IMR-90 (cell line): Measurements from ENCODE around the gene NEK6. TPM values are rescaled to one million over a fixed set of nuclear protein-coding genes. Genes with fewer than 3 reads are reported as not detected.

Source experiments
- ATAC-seq: fragments of 200-7000 bp; cut with Tn5 transposase; 2 replicates; pipeline ENCODE4 v1.9.1; 2020; ENCODE audit warnings: low read depth, mild to moderate bottlenecking, moderate library complexity
- BruUV-seq: library from RNA; stranded (reverse); fragments of 400-500 nt; replicated peaks from 2 replicates; lab custom pipeline; 2021; lab: Mats Ljungman, UMichigan
- CTCF ChIA-PET: fragments of 300-600 bp; formaldehyde crosslinking; extraction: SDS; loops from one replicate; lab custom pipeline; 2021; ENCODE audit warnings: antibody characterized with exemption; lab: Yijun Ruan, JAX
- POLR2A ChIA-PET: fragments of 300-600 bp; sonication (Branson Sonifier 250); formaldehyde crosslinking; loops from one replicate; lab custom pipeline; 2022; ENCODE audit warnings: antibody characterized with exemption; ENCODE audit not compliant: unreplicated experiment; lab: Charles Lee
- DNase-seq: peaks from one replicate; pipeline ENCODE4 v3.0.0; 2013
- H2AFZ ChIP-seq: replicated peaks from 2 replicates; pipeline ENCODE3; 2013; ENCODE audit warnings: low read length, mild to moderate bottlenecking; ENCODE audit not compliant: poor library complexity
- H2AK5ac ChIP-seq: 2 replicates; pipeline ENCODE4 v1.6.1; 2013; ENCODE audit warnings: low read depth, low read length, inconsistent platforms
- H2AK9ac ChIP-seq: replicated peaks from 2 replicates; pipeline ENCODE3; 2013; ENCODE audit warnings: mild to moderate bottlenecking, low read depth, low read length, moderate library complexity; ENCODE audit not compliant: poor library complexity
- H2BK120ac ChIP-seq: 2 replicates; pipeline ENCODE4 v1.6.1; 2013; ENCODE audit warnings: low read depth, low read length, inconsistent platforms
- H2BK15ac ChIP-seq: 3 replicates; pipeline ENCODE4 v1.6.1; 2013; ENCODE audit warnings: low read depth, low read length, inconsistent platforms
- H2BK20ac ChIP-seq: 2 replicates; pipeline ENCODE4 v1.6.1; 2013; ENCODE audit warnings: low read depth, mild to moderate bottlenecking, inconsistent platforms, low read length, moderate library complexity
- H2BK5ac ChIP-seq: 2 replicates; pipeline ENCODE4 v1.6.1; 2013; ENCODE audit warnings: mild to moderate bottlenecking, low read depth, low read length, inconsistent platforms; ENCODE audit not compliant: poor library complexity, severe bottlenecking
- H3K14ac ChIP-seq: replicated peaks from 2 replicates; pipeline ENCODE4 v1.6.1; 2013; ENCODE audit warnings: low read depth, low read length, inconsistent platforms
- H3K18ac ChIP-seq: 2 replicates; pipeline ENCODE4 v1.6.1; 2013; ENCODE audit warnings: low read depth, low read length, control low read depth
- H3K23ac ChIP-seq: 2 replicates; pipeline ENCODE4 v1.6.1; 2013; ENCODE audit warnings: low read depth, low read length, inconsistent platforms
- H3K27ac ChIP-seq: 2 replicates; pipeline ENCODE4 v1.5.1; 2013; ENCODE audit warnings: mild to moderate bottlenecking, control low read depth, low read length; ENCODE audit not compliant: insufficient read depth
- H3K27me3 ChIP-seq: 2 replicates; pipeline ENCODE4 v1.6.1; 2013; ENCODE audit warnings: low read length; ENCODE audit not compliant: control insufficient read depth, insufficient read depth
- H3K36me3 ChIP-seq: 2 replicates; pipeline ENCODE4 v1.6.1; 2013; ENCODE audit warnings: low read length, mixed read lengths; ENCODE audit not compliant: control insufficient read depth, insufficient read depth
- H3K4ac ChIP-seq: 2 replicates; pipeline ENCODE4 v1.6.1; 2013; ENCODE audit warnings: low read depth, low read length, inconsistent platforms
- H3K4me1 ChIP-seq: 2 replicates; pipeline ENCODE4 v1.6.1; 2013; ENCODE audit warnings: low read length, mixed read lengths; ENCODE audit not compliant: control insufficient read depth, insufficient read depth
- H3K4me2 ChIP-seq: 2 replicates; pipeline ENCODE4 v1.6.1; 2013; ENCODE audit warnings: low read depth, mild to moderate bottlenecking, control low read depth, low read length, moderate library complexity
- H3K4me3 ChIP-seq: 2 replicates; pipeline ENCODE4 v1.5.1; 2013; ENCODE audit warnings: low read depth, mild to moderate bottlenecking, control low read depth, low read length, moderate library complexity; ENCODE audit not compliant: insufficient read depth
- H3K56ac ChIP-seq: 2 replicates; pipeline ENCODE4 v1.6.1; 2013; ENCODE audit warnings: low read length, inconsistent platforms; ENCODE audit not compliant: insufficient read depth; ENCODE audit errors: extremely low read depth
- H3K79me1 ChIP-seq, 2 experiments: 2 replicates each; pipeline ENCODE4 v1.6.1; 2013; ENCODE audit warnings: low read length in 2 of 2, inconsistent platforms in 1 of 2, low read depth in 1 of 2
- H3K9ac ChIP-seq: 2 replicates; pipeline ENCODE4 v1.6.1; 2013; ENCODE audit warnings: low read depth, low read length, control low read depth
- H3K9me1 ChIP-seq: 2 replicates; pipeline ENCODE4 v1.6.1; 2013; ENCODE audit warnings: low read length, inconsistent platforms; ENCODE audit not compliant: insufficient read depth
- H3K9me3 ChIP-seq: 2 replicates; pipeline ENCODE4 v1.6.1; 2013; ENCODE audit warnings: low read length; ENCODE audit not compliant: control insufficient read depth, insufficient read depth
- H4K20me1 ChIP-seq: 2 replicates; pipeline ENCODE4 v1.6.1; 2013; ENCODE audit warnings: low read length, inconsistent platforms; ENCODE audit not compliant: insufficient read depth
- H4K5ac ChIP-seq: 2 replicates; pipeline ENCODE4 v1.6.1; 2013; ENCODE audit warnings: mild to moderate bottlenecking, low read depth, low read length, control low read depth
- H4K8ac ChIP-seq, 2 experiments: 2 replicates each; pipeline ENCODE4 v1.6.1; 2013; ENCODE audit warnings: low read depth in 2 of 2, low read length in 2 of 2, control low read depth in 1 of 2, inconsistent platforms in 1 of 2
- H4K91ac ChIP-seq: 2 replicates; pipeline ENCODE4 v1.6.1; 2013; ENCODE audit warnings: low read depth, low read length, inconsistent platforms; ENCODE audit not compliant: insufficient read depth
- BHLHE40 ChIP-seq: fragments of 150-350 bp; IDR thresholded peaks from 2 replicates; pipeline ENCODE4 v1.6.1; 2016; ENCODE audit warnings: mild to moderate bottlenecking, low read depth, low read length
- CEBPB ChIP-seq: IDR thresholded peaks from 2 replicates; pipeline ENCODE4 v1.6.1; 2012; ENCODE audit warnings: low read depth, low read length, improper control_type of control experiment
- CHD1 ChIP-seq: IDR thresholded peaks from 2 replicates; pipeline ENCODE4 v1.6.1; 2012; ENCODE audit warnings: low read depth, low read length, improper control_type of control experiment
- CTCF ChIP-seq: conservative IDR thresholded peaks from 2 replicates; pipeline ENCODE4 v1.5.1; 2012; ENCODE audit warnings: mild to moderate bottlenecking, low read depth, low read length, improper control_type of control experiment
- ELK1 ChIP-seq: fragments of 150-350 bp; IDR thresholded peaks from 2 replicates; pipeline ENCODE4 v1.6.1; 2016; ENCODE audit warnings: low read depth, mild to moderate bottlenecking, low read length, moderate library complexity, borderline replicate concordance
- FOS ChIP-seq: fragments of 150-350 bp; IDR thresholded peaks from 2 replicates; pipeline ENCODE4 v1.6.1; 2016; ENCODE audit warnings: low read depth, low read length
- MAFK ChIP-seq: IDR thresholded peaks from 2 replicates; pipeline ENCODE4 v1.6.1; 2012; ENCODE audit warnings: low read depth, low read length, improper control_type of control experiment
- MAZ ChIP-seq: IDR thresholded peaks from 2 replicates; pipeline ENCODE4 v1.6.1; 2012; ENCODE audit warnings: low read depth, mild to moderate bottlenecking, low read length, improper control_type of control experiment, moderate library complexity, borderline replicate concordance
- MXI1 ChIP-seq: IDR thresholded peaks from 2 replicates; pipeline ENCODE4 v1.6.1; 2012; ENCODE audit warnings: low read depth, mild to moderate bottlenecking, low read length, moderate library complexity, borderline replicate concordance
- NFE2L2 ChIP-seq: fragments of 150-350 bp; IDR thresholded peaks from 2 replicates; pipeline ENCODE4 v1.6.1; 2016; ENCODE audit warnings: low read depth, mild to moderate bottlenecking, low read length
- POLR2A ChIP-seq: IDR thresholded peaks from 2 replicates; pipeline ENCODE4 v1.6.1; 2012; ENCODE audit warnings: mild to moderate bottlenecking, low read depth, low read length
- RAD21 ChIP-seq: IDR thresholded peaks from 2 replicates; pipeline ENCODE4 v1.6.1; 2012; ENCODE audit warnings: low read length, improper control_type of control experiment
- RCOR1 ChIP-seq: IDR thresholded peaks from 2 replicates; pipeline ENCODE4 v1.6.1; 2012; ENCODE audit warnings: mild to moderate bottlenecking, low read length, improper control_type of control experiment; ENCODE audit not compliant: insufficient replicate concordance
- RFX5 ChIP-seq: IDR thresholded peaks from 2 replicates; pipeline ENCODE4 v1.8.0; 2012; ENCODE audit warnings: low read depth, mild to moderate bottlenecking, low read length, moderate library complexity
- SMC3 ChIP-seq: fragments of 150-350 bp; IDR thresholded peaks from 2 replicates; pipeline ENCODE4 v1.6.1; 2016; ENCODE audit warnings: low read depth, mild to moderate bottlenecking, antibody characterized with exemption, low read length, moderate library complexity
- USF2 ChIP-seq: fragments of 150-350 bp; IDR thresholded peaks from 2 replicates; pipeline ENCODE4 v1.6.1; 2017; ENCODE audit warnings: mild to moderate bottlenecking, antibody characterized with exemption, low read length, low read depth
- WGBS, 2 experiments: methylation state at CpG; one replicate each; pipeline versions ENCODE4 v1.1.5 to v1.1.7; 2013; ENCODE audit warnings: missing lambda C conversion rate in 2 of 2; ENCODE audit not compliant: insufficient read length in 1 of 2; ENCODE audit errors: extremely low coverage in 2 of 2; 5-methylcytosine and 5-hydroxymethylcytosine counted together
- dilution Hi-C: fragments of 300-500 bp; cut with HindIII; formaldehyde crosslinking; loops from one replicate; pipeline ENCODE4 v1.14.3; 2018; ENCODE audit warnings: low sequenced_read_pairs; ENCODE audit not compliant: unreplicated experiment
- in situ Hi-C: fragments of 300-500 bp; cut with MboI; formaldehyde crosslinking; loops from 3 replicates; pipeline ENCODE4 v1.14.3; 2019; ENCODE audit warnings: low sequenced_read_pairs, inconsistent platforms, mixed read lengths
- intact Hi-C: fragments of 100-400 bp; cut with micrococcal nuclease; formaldehyde crosslinking; loops from 2 replicates; pipeline ENCODE4 v1.10.0; 2022
- polyA plus RNA-seq, 3 experiments: library from polyadenylated mRNA; depleted of rRNA; stranded (reverse); fragments of >200 nt; gene quantifications; 2 replicates each; pipeline ENCODE4 v1.2.3, GENCODE V29; 2012; ENCODE audit warnings: low replicate concordance in 1 of 3
- total RNA-seq: library from RNA; depleted of rRNA; stranded (reverse); fragments of >200 nt; gene quantifications from 2 replicates; pipeline ENCODE4 v1.2.3, GENCODE V29; 2012

The NEK6 gene
- total and polyA plus RNA-seq, 2 of the 4 experiments (the other 2 are of a cell fraction) = 79.9 to 112 TPM

GRCh38 chr9:124337562-124337961, 79.8 kb downstream of the NEK6 start:
- DNase-seq (no peak), ATAC-seq (no peak)
- H3K27me3 ChIP-seq = no peaks in the 10 kb centered on the region
- no peak overlapping the region for H2AK5ac ChIP-seq
- no peak overlapping the region for H4K91ac ChIP-seq
- H3K23ac ChIP-seq = no peak overlapping the region
- no peak overlapping the region for H3K4me2 ChIP-seq
- peaks cover 5% of the 10 kb centered on the region; the same call in 1 of the 2 replicates for H3K9me1 ChIP-seq
- no peak overlapping the region for H2BK120ac ChIP-seq
- H3K18ac ChIP-seq = no peak overlapping the region
- no peak overlapping the region for H3K4me3 ChIP-seq
- no peak overlapping the region for H3K14ac ChIP-seq
- no TSS peak for BruUV-seq
- H2BK20ac ChIP-seq = no peak overlapping the region
- ChIA-PET POLR2A (interaction anchor here (0.6 kb wide), 1 partner anchor 156 kb away, joined by 3 read pairs; no protein-coding TSS in a partner anchor), CTCF (interaction anchor here (0.7 kb wide), 1 partner anchor 39 kb away, joined by 3 read pairs; no protein-coding TSS in a partner anchor)
- no CpG with 5 or more reads among the region's 5 CpGs for WGBS, 2 experiments
- no peak overlapping the region for H2AK9ac ChIP-seq
- H2BK15ac ChIP-seq = no peak overlapping the region
- no peak overlapping the region for H3K4ac ChIP-seq
- H4K20me1 ChIP-seq = peaks cover 7% of the 10 kb centered on the region
- H3K4me1 ChIP-seq = peaks cover 11% of the 10 kb centered on the region
- H4K5ac ChIP-seq = no peak overlapping the region
- H2AFZ ChIP-seq = no peak overlapping the region
- H4K8ac ChIP-seq = no peak overlapping the region
- intact Hi-C loops (no loop called here), dilution Hi-C loops (no loop called here), in situ Hi-C loops (no loop called here)
- no peak overlapping the region for H3K27ac ChIP-seq
- no peak overlapping the region for H3K9ac ChIP-seq
- H3K56ac ChIP-seq = no peak overlapping the region
- no peaks in the 10 kb centered on the region for H3K9me3 ChIP-seq
- TF ChIP-seq ELK1 (no peak), RCOR1 (no peak), MXI1 (no peak), POLR2A (no peak), BHLHE40 (no peak), RFX5 (no peak), CEBPB (no peak), SMC3 (no peak), MAZ (no peak), CHD1 (no peak), NFE2L2 (no peak), USF2 (no peak), MAFK (no peak), FOS (no peak), CTCF (no peak), RAD21 (no peak)
- H3K79me1 ChIP-seq = peaks cover 18 to 64% of the 10 kb centered on the region in 2 experiments
- no peak overlapping the region for H2BK5ac ChIP-seq
- H3K36me3 ChIP-seq = peaks cover 75% of the 10 kb centered on the region
